Osteoblast (primary cell): ENCODE measurements around the gene PKIB. TPM values are rescaled to one million over a fixed set of nuclear protein-coding genes. Genes with fewer than 3 reads are reported as not detected.

Experiments used
- DNase-seq: peaks from one replicate; pipeline ENCODE4 v3.0.0; 2011; ENCODE audit warnings: low spot score, mixed read lengths; ENCODE audit not compliant: insufficient read length; ENCODE audit errors: missing footprints
- H2AFZ ChIP-seq: 2 replicates; pipeline ENCODE4 v1.6.0; 2011; ENCODE audit warnings: mild to moderate bottlenecking, low read length
- H3K27ac ChIP-seq: 2 replicates; pipeline ENCODE4 v1.5.1; 2011; ENCODE audit warnings: mild to moderate bottlenecking, low read depth, low read length, moderate library complexity
- H3K27me3 ChIP-seq: 2 replicates; pipeline ENCODE4 v1.6.0; 2012; ENCODE audit warnings: mild to moderate bottlenecking, control low read depth, inconsistent platforms, low read length, moderate library complexity; ENCODE audit not compliant: insufficient read depth
- H3K36me3 ChIP-seq: 2 replicates; pipeline ENCODE4 v1.5.1; 2011; ENCODE audit warnings: mild to moderate bottlenecking, low read length, control low read depth, moderate library complexity; ENCODE audit not compliant: insufficient read depth
- H3K4me1 ChIP-seq: 2 replicates; pipeline ENCODE4 v1.5.1; 2011; ENCODE audit warnings: mild to moderate bottlenecking, low read length, control low read depth, moderate library complexity; ENCODE audit not compliant: insufficient read depth
- H3K4me2 ChIP-seq: 2 replicates; pipeline ENCODE4 v1.6.0; 2011; ENCODE audit warnings: mild to moderate bottlenecking, low read length; ENCODE audit not compliant: insufficient read depth
- H3K4me3 ChIP-seq: fragments of 200-600 bp; sonication (generic); 3 replicates; pipeline ENCODE4 v1.5.1; 2012; ENCODE audit warnings: mild to moderate bottlenecking, low read length, inconsistent platforms; ENCODE audit not compliant: insufficient read depth
- H3K79me2 ChIP-seq: 2 replicates; pipeline ENCODE4 v1.6.0; 2012; ENCODE audit warnings: mild to moderate bottlenecking, low read length, control low read depth, inconsistent platforms; ENCODE audit not compliant: insufficient read depth
- H3K9me3 ChIP-seq: 2 replicates; pipeline ENCODE4 v1.5.1; 2011; ENCODE audit warnings: low read depth, low read length, control low read depth
- H4K20me1 ChIP-seq: 2 replicates; pipeline ENCODE4 v1.6.0; 2012; ENCODE audit warnings: mild to moderate bottlenecking, low read length, control low read depth; ENCODE audit not compliant: insufficient read depth
- total RNA-seq: library from RNA; depleted of rRNA; stranded (reverse); fragments of >200 nt; gene quantifications from 2 replicates; pipeline ENCODE4 v1.2.3, GENCODE V29; 2012
- TF ChIP-seq, protein P1 (sequence below): IDR thresholded peaks from 2 replicates; pipeline ENCODE4 v1.5.1; 2011; ENCODE audit warnings: mild to moderate bottlenecking, low read depth, low read length, moderate library complexity; ENCODE audit errors: extremely low read depth

The PKIB gene
- total RNA-seq, 1 donor = 0.72 TPM

GRCh38 chr6:122718616-122719015 lies 108.4 kb downstream of the PKIB start:
- Histone ChIP-seq H4K20me1 (no peaks in the 10 kb centered on the region), H3K4me2 (no peak overlapping the region), H3K9me3 (no peaks in the 10 kb centered on the region), H2AFZ (no peak overlapping the region), H3K79me2 (no peaks in the 10 kb centered on the region), H3K27ac (no peak overlapping the region), H3K4me1 (peaks cover 16% of the 10 kb centered on the region), H3K36me3 (no peaks in the 10 kb centered on the region), H3K27me3 (no peaks in the 10 kb centered on the region), H3K4me3 (no peak overlapping the region)
- DNase-seq = no peak
- TF ChIP-seq, protein P1, sequence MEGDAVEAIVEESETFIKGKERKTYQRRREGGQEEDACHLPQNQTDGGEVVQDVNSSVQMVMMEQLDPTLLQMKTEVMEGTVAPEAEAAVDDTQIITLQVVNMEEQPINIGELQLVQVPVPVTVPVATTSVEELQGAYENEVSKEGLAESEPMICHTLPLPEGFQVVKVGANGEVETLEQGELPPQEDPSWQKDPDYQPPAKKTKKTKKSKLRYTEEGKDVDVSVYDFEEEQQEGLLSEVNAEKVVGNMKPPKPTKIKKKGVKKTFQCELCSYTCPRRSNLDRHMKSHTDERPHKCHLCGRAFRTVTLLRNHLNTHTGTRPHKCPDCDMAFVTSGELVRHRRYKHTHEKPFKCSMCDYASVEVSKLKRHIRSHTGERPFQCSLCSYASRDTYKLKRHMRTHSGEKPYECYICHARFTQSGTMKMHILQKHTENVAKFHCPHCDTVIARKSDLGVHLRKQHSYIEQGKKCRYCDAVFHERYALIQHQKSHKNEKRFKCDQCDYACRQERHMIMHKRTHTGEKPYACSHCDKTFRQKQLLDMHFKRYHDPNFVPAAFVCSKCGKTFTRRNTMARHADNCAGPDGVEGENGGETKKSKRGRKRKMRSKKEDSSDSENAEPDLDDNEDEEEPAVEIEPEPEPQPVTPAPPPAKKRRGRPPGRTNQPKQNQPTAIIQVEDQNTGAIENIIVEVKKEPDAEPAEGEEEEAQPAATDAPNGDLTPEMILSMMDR = no peak

DNA sequence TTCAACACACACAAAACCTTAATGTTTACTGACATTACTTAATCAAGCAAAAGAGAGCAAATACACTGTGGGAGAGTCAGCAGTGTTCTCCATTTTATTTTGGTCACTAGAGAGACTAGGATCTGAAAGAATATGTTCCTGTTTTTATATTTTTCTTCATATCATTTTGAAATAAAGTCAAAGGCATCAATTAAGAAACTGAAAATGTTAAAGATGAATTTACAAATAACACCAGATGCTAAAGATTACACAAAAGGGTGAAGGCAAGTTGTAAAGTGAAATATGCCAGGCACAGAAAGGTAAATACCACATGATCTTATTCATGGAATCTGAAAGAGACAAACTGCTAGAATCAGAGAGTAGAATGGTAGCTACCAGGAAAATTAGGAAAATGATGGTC lies 109.0 kb downstream of the PKIB start:
- Histone ChIP-seq H2AFZ (no peak overlapping the region), H3K79me2 (no peaks in the 10 kb centered on the region), H3K36me3 (no peaks in the 10 kb centered on the region), H3K4me2 (no peak overlapping the region), H3K27ac (no peak overlapping the region), H3K4me1 (peaks cover 16% of the 10 kb centered on the region), H3K4me3 (no peak overlapping the region), H3K9me3 (no peaks in the 10 kb centered on the region), H3K27me3 (no peaks in the 10 kb centered on the region), H4K20me1 (no peaks in the 10 kb centered on the region)
- no peak for DNase-seq
- TF ChIP-seq, protein P1 = no peak

GRCh38 chr6:122722746-122723145 lies 112.5 kb downstream of the PKIB start:
- H3K4me2 ChIP-seq = no peak overlapping the region
- DNase-seq = peak; percentile 48

DNA sequence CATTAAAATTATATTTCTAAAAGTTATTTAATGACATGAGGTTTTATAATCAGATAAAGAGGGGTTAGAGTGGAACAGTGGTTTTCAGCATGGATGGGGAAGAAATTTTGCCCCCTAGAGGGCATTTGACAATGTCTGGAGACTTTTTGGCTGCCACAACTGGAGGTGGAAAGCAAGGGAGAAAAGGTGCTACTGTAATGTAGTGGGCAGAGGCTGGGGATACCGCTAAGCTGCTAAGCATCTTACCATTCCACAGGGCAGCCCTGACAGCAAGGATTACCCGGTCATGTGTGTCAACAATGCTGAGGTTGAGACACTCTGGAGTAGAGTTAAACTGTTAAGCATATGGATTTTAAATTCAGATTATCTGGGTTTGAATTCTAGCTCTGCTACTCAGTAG lies 116.4 kb downstream of the PKIB start:
- DNase-seq = no peak
- Histone ChIP-seq H3K9me3 (no peaks in the 10 kb centered on the region), H3K27ac (no peak overlapping the region), H4K20me1 (no peaks in the 10 kb centered on the region), H3K27me3 (peaks cover 3% of the 10 kb centered on the region), H3K4me3 (no peak overlapping the region), H3K4me1 (peaks cover 5% of the 10 kb centered on the region), H3K79me2 (no peaks in the 10 kb centered on the region), H3K36me3 (no peaks in the 10 kb centered on the region), H3K4me2 (no peak overlapping the region), H2AFZ (no peak overlapping the region)
- TF ChIP-seq, protein P1 = peak; percentile 63

More at GRCh38 chr6:122722746-122723145, 112.5 kb downstream of the PKIB start:
- Histone ChIP-seq H3K27me3 (no peaks in the 10 kb centered on the region), H3K4me3 (no peak overlapping the region), H3K79me2 (no peaks in the 10 kb centered on the region), H3K9me3 (no peaks in the 10 kb centered on the region), H2AFZ (no peak overlapping the region), H4K20me1 (no peaks in the 10 kb centered on the region), H3K36me3 (no peaks in the 10 kb centered on the region), H3K4me1 (peaks cover 5% of the 10 kb centered on the region), H3K27ac (no peak overlapping the region)
- TF ChIP-seq, protein P1 = no peak
